Astrocyte (in vitro differentiated cells and primary cell): ENCODE data around the gene NCAPG2. TPM values are rescaled to one million over a fixed set of nuclear protein-coding genes. Genes with fewer than 3 reads are reported as not detected.

Source experiments
- DNase-seq: peaks from one replicate; pipeline ENCODE4 v3.0.0-alpha.2; 2010; ENCODE audit warnings: low read depth
- FAIRE-seq: peaks from 2 replicates; lab custom pipeline; 2011; peaks lifted over from hg19 to GRCh38; lab: Jason Lieb, UNC
- H2AFZ ChIP-seq: 2 replicates; pipeline ENCODE4 v1.6.0; 2012; ENCODE audit warnings: low read depth, low read length, inconsistent platforms
- H3K27ac ChIP-seq: 2 replicates; pipeline ENCODE4 v1.5.1; 2011; ENCODE audit warnings: low read depth, low read length, inconsistent platforms
- H3K27me3 ChIP-seq: 2 replicates; pipeline ENCODE4 v1.6.0; 2011; ENCODE audit warnings: low read length, inconsistent platforms; ENCODE audit not compliant: insufficient read depth
- H3K36me3 ChIP-seq: 2 replicates; pipeline ENCODE4 v1.5.1; 2011; ENCODE audit warnings: low read length, inconsistent platforms; ENCODE audit not compliant: insufficient read depth
- H3K4me1 ChIP-seq: 2 replicates; pipeline ENCODE4 v1.5.1; 2011; ENCODE audit warnings: low read length, inconsistent platforms; ENCODE audit not compliant: insufficient read depth
- H3K4me2 ChIP-seq: 2 replicates; pipeline ENCODE4 v1.6.0; 2012; ENCODE audit warnings: low read length, inconsistent platforms
- H3K4me3 ChIP-seq: 2 replicates; pipeline ENCODE4 v1.5.1; 2011; ENCODE audit warnings: low read depth, mild to moderate bottlenecking, low read length, inconsistent platforms; ENCODE audit not compliant: insufficient read depth
- H3K79me2 ChIP-seq: 2 replicates; pipeline ENCODE4 v1.6.0; 2012; ENCODE audit warnings: mild to moderate bottlenecking, low read length, inconsistent platforms; ENCODE audit not compliant: insufficient read depth
- H3K9ac ChIP-seq: 2 replicates; pipeline ENCODE4 v1.6.0; 2012; ENCODE audit warnings: mild to moderate bottlenecking, low read length, inconsistent platforms
- H3K9me3 ChIP-seq: 2 replicates; pipeline ENCODE4 v1.5.1; 2012; ENCODE audit warnings: low read depth, mild to moderate bottlenecking, low read length, inconsistent platforms; ENCODE audit not compliant: insufficient read depth
- H4K20me1 ChIP-seq: 2 replicates; pipeline ENCODE4 v1.6.0; 2012; ENCODE audit warnings: low read length, inconsistent platforms; ENCODE audit not compliant: insufficient read depth
- H3K27ac Mint-ChIP-seq: one replicate; pipeline ENCODE4 v1.8.0; 2021; ENCODE audit warnings: mild to moderate bottlenecking, mixed read lengths; ENCODE audit not compliant: unreplicated experiment
- H3K27me3 Mint-ChIP-seq: one replicate; pipeline ENCODE4 v1.8.0; 2021; ENCODE audit warnings: low read depth, mixed read lengths; ENCODE audit not compliant: unreplicated experiment
- H3K36me3 Mint-ChIP-seq: one replicate; pipeline ENCODE4 v1.8.0; 2021; ENCODE audit warnings: low read depth, mixed read lengths; ENCODE audit not compliant: unreplicated experiment
- H3K4me1 Mint-ChIP-seq: one replicate; pipeline ENCODE4 v1.8.0; 2021; ENCODE audit warnings: low read depth, mixed read lengths; ENCODE audit not compliant: unreplicated experiment
- H3K4me3 Mint-ChIP-seq: one replicate; pipeline ENCODE4 v1.8.0; 2021; ENCODE audit warnings: mild to moderate bottlenecking, moderate library complexity, mixed read lengths; ENCODE audit not compliant: unreplicated experiment
- H3K9me3 Mint-ChIP-seq: one replicate; pipeline ENCODE4 v1.8.0; 2021; ENCODE audit warnings: mild to moderate bottlenecking, mixed read lengths; ENCODE audit not compliant: unreplicated experiment
- CTCF ChIP-seq: IDR thresholded peaks from 2 replicates; pipeline ENCODE4 v1.5.1; 2011; ENCODE audit warnings: low read depth, mild to moderate bottlenecking, inconsistent platforms, low read length, moderate library complexity; ENCODE audit not compliant: insufficient read depth
- EZH2 ChIP-seq: IDR thresholded peaks from 2 replicates; pipeline ENCODE4 v1.6.1; 2012; ENCODE audit warnings: mild to moderate bottlenecking, low read length, inconsistent platforms; ENCODE audit not compliant: insufficient read depth
- total RNA-seq: library from RNA; stranded (reverse); gene quantifications from 2 replicates; pipeline ENCODE4 v1.2.1, GENCODE V29; 2021

Gene NCAPG2
- total RNA-seq, 1 donor from 2014 or later, result 9.6 TPM

DNA sequence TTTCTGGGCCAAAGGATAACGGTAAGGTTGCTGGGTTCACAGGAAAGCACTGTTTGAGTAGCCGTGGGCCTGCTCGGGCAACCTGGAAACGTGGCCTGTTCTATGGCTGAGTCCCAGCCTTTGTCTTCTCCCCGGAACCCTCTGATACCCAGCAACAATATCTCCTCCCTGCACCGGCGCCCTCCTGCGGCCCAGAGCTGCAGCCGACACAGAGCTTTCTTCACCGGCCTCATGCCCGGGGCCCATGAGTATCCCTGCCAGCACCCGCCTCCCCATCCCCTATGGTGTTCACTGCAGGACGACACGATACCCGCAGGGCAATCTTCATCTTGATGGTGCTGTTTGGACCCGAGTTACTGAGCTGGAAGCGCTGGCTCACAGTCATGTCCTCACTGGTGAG lies 38.6 kb upstream of the NCAPG2 start:
- Mint-ChIP-seq H3K4me1 (peaks cover 22% of the 10 kb centered on the region), H3K4me3 (no peak overlapping the region), H3K9me3 (no peaks in the 10 kb centered on the region), H3K27me3 (no peaks in the 10 kb centered on the region), H3K27ac (no peak overlapping the region), H3K36me3 (peaks cover 16% of the 10 kb centered on the region)
- DNase-seq (no peak), FAIRE-seq (no peak)
- H3K27ac ChIP-seq, result no peak overlapping the region
- no peaks in the 10 kb centered on the region for H3K9me3 ChIP-seq
- H3K79me2 ChIP-seq, result peaks cover 3% of the 10 kb centered on the region
- no peaks in the 10 kb centered on the region for H4K20me1 ChIP-seq
- peaks cover 10% of the 10 kb centered on the region for H3K36me3 ChIP-seq
- H3K4me3 ChIP-seq, result no peak overlapping the region
- no peaks in the 10 kb centered on the region for H3K27me3 ChIP-seq
- no peak overlapping the region for H3K4me2 ChIP-seq
- no peak overlapping the region for H3K9ac ChIP-seq
- TF ChIP-seq CTCF, result no peak
- TF ChIP-seq EZH2, result no peak
- no peak overlapping the region for H2AFZ ChIP-seq
- peaks cover 23% of the 10 kb centered on the region for H3K4me1 ChIP-seq

DNA sequence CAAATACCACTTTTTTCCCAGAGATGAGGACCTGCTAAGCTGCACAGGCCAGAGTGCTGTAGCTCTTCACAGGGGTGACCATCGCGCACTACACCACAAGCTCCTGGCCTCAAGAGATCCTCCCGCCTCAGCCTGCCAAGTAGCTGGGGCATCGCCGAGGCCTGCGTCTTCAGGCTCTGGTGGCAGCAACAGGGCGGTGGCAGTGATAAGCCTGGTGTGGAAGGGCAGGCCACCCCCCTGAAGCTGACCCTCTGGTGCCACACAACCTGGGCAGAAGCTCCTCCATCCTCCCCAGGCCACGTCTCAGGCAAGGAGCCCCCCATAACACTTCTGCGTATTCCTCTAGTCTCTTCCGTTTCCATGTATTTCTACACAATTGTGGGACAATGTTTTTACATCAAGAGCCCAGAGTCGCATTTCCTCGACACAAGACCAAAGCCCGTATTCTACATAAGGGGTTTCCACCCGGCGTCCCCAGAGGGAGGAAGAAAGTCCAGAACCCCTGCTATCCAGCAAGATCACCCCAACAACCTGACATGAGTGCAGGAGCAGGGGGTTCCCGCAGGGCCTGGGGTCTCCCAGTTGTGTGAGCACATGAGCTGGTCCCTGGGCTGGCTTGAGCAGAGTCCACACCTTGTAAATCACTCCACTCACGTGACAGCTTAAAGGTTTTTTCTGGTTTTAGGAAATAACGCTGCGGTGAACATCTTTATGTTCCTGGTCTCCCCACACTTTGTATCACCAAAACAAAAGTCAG lies 37.6 kb upstream of the NCAPG2 start:
- no peak for TF ChIP-seq EZH2
- no peak for TF ChIP-seq CTCF
- H3K27ac Mint-ChIP-seq, result peak overlapping the region; percentile 34
- peaks cover 13% of the 10 kb centered on the region for H3K36me3 Mint-ChIP-seq
- no peaks in the 10 kb centered on the region for H3K27me3 ChIP-seq
- H3K27ac ChIP-seq, result no peak overlapping the region
- H3K27me3 Mint-ChIP-seq, result no peaks in the 10 kb centered on the region
- H3K79me2 ChIP-seq, result peaks cover 3% of the 10 kb centered on the region
- H3K4me3 Mint-ChIP-seq, result no peak overlapping the region
- no peak overlapping the region for H3K4me2 ChIP-seq
- FAIRE-seq (no peak), DNase-seq (no peak)
- no peak overlapping the region for H3K9ac ChIP-seq
- no peak overlapping the region for H3K4me3 ChIP-seq
- H3K9me3 Mint-ChIP-seq, result no peaks in the 10 kb centered on the region
- peaks cover 4% of the 10 kb centered on the region for H3K36me3 ChIP-seq
- H2AFZ ChIP-seq, result no peak overlapping the region
- H4K20me1 ChIP-seq, result no peaks in the 10 kb centered on the region
- peaks cover 23% of the 10 kb centered on the region for H3K4me1 ChIP-seq
- no peaks in the 10 kb centered on the region for H3K9me3 ChIP-seq
- H3K4me1 Mint-ChIP-seq, result peaks cover 25% of the 10 kb centered on the region

GRCh38 chr7:158741294-158741666 lies 36.7 kb upstream of the NCAPG2 start:
- no peak overlapping the region for H3K4me3 Mint-ChIP-seq

More at GRCh38 chr7:158741294-158741666, 36.7 kb upstream of the NCAPG2 start:
- Histone ChIP-seq H3K36me3 (peaks cover 10% of the 10 kb centered on the region), H3K27ac (peak overlapping the region; percentile 76), H3K79me2 (peaks cover 3% of the 10 kb centered on the region), H3K4me2 (peak overlapping the region; percentile 69), H3K9me3 (no peaks in the 10 kb centered on the region), H3K9ac (peak overlapping the region; percentile 52), H3K27me3 (no peaks in the 10 kb centered on the region), H2AFZ (no peak overlapping the region), H3K4me3 (no peak overlapping the region), H3K4me1 (peaks cover 23% of the 10 kb centered on the region), H4K20me1 (no peaks in the 10 kb centered on the region)
- Mint-ChIP-seq H3K27ac (peak overlapping the region; percentile 87), H3K9me3 (no peaks in the 10 kb centered on the region), H3K4me1 (peaks cover 25% of the 10 kb centered on the region), H3K36me3 (peaks cover 13% of the 10 kb centered on the region), H3K27me3 (no peaks in the 10 kb centered on the region)
- FAIRE-seq (no peak), DNase-seq (no peak)
- TF ChIP-seq CTCF, result no peak
- TF ChIP-seq EZH2, result no peak
